GM12878 (cell line): ENCODE data around the gene SLX9. TPM values are rescaled to one million over a fixed set of nuclear protein-coding genes. Genes with fewer than 3 reads are reported as not detected.

Experiments
- CREM ChIP-seq: IDR thresholded peaks from 2 replicates; pipeline ENCODE4 v1.6.1; 2014; ENCODE audit warnings: antibody characterized with exemption, low read depth
- CTCF ChIP-seq, 3 experiments: IDR thresholded peaks in 2 of 3; conservative IDR thresholded peaks in 1 of 3; 2 replicates each; pipeline ENCODE4 v1.5.1; 2011; ENCODE audit warnings: low read depth in 3 of 3, low read length in 3 of 3, mild to moderate bottlenecking in 3 of 3, control low read depth in 2 of 3, moderate library complexity in 2 of 3, inconsistent platforms in 1 of 3, mixed read lengths in 1 of 3; ENCODE audit not compliant: control insufficient read depth in 2 of 3, insufficient read depth in 1 of 3; ENCODE audit errors: extremely low read depth in 1 of 3
- E2F8 ChIP-seq: fragments of 450-650 bp; IDR thresholded peaks from 2 replicates; pipeline ENCODE4 v1.6.1; 2018; ENCODE audit warnings: mild to moderate bottlenecking, low read depth, moderate library complexity; ENCODE audit not compliant: partially characterized antibody
- IRF5 ChIP-seq: fragments of 450-650 bp; IDR thresholded peaks from 2 replicates; pipeline ENCODE4 v1.6.1; 2017; ENCODE audit warnings: borderline replicate concordance
- MXI1 ChIP-seq: fragments of 150-350 bp; IDR thresholded peaks from 2 replicates; pipeline ENCODE4 v1.6.1; 2011; ENCODE audit warnings: low read depth, mild to moderate bottlenecking, inconsistent platforms, low read length, improper control_type of control experiment
- NR2C1 ChIP-seq: fragments of 450-650 bp; IDR thresholded peaks from 2 replicates; pipeline ENCODE4 v1.6.1; 2017; ENCODE audit warnings: antibody characterized with exemption, mild to moderate bottlenecking, moderate library complexity
- REST ChIP-seq: IDR thresholded peaks from 2 replicates; pipeline ENCODE4 v1.6.1; 2012; ENCODE audit warnings: mild to moderate bottlenecking, low read depth, low read length
- SMARCA5 ChIP-seq: fragments of 450-650 bp; IDR thresholded peaks from 2 replicates; pipeline ENCODE4 v1.6.1; 2017; ENCODE audit warnings: mild to moderate bottlenecking
- SRF ChIP-seq, 2 experiments: IDR thresholded peaks; 2 replicates each; pipeline ENCODE4 v1.6.1; 2011; ENCODE audit warnings: low read depth in 2 of 2, low read length in 2 of 2, mild to moderate bottlenecking in 1 of 2, moderate library complexity in 1 of 2
- ZNF217 ChIP-seq: fragments of 450-650 bp; IDR thresholded peaks from 2 replicates; pipeline ENCODE4 v1.6.1; 2017; ENCODE audit warnings: antibody characterized with exemption, mild to moderate bottlenecking
- ZNF24 ChIP-seq: fragments of 450-650 bp; IDR thresholded peaks from 2 replicates; pipeline ENCODE4 v1.6.1; 2017; ENCODE audit warnings: antibody characterized with exemption, mild to moderate bottlenecking
- ZNF687 ChIP-seq: fragments of 450-650 bp; IDR thresholded peaks from 2 replicates; pipeline ENCODE4 v1.6.1; 2017; ENCODE audit warnings: mild to moderate bottlenecking, moderate library complexity
- polyA plus RNA-seq, 11 experiments: library from polyadenylated mRNA; depleted of rRNA in 4 of 11; unstranded in 6 of 11; stranded (reverse) in 5 of 11; fragments of >200 nt; fragmentation: Nextera tagmentation in 4 of 11; fragmentation: Illumina TruSeq in 1 of 11; extraction: Ambion mirVana in 4 of 11; extraction: Trizol in 1 of 11; gene quantifications; 1 replicate in 1 of 11; 2 replicates in 10 of 11; pipeline versions ENCODE4 v1.2.1 to v1.2.3, GENCODE V29; 2011 to 2016; ENCODE audit warnings: inconsistent platforms in 2 of 11, missing spikeins in 2 of 11, low read depth in 1 of 11
- total RNA-seq, 4 experiments: library from RNA; depleted of rRNA in 3 of 4; stranded (reverse); fragments of >200 nt in 3 of 4; fragmentation: Illumina TruSeq in 1 of 4; extraction: Trizol in 1 of 4; gene quantifications; 2 replicates each; pipeline versions ENCODE4 v1.2.1 to v1.2.3, GENCODE V29; 2013 to 2021

The SLX9 gene
- total and polyA plus RNA-seq, 10 of the 15 experiments (the other 5 are each of a cell fraction or from before 2014, with no cell fraction given): 0.69 to 81.3 (median 33.9) TPM

- no peak for TF ChIP-seq E2F8
- TF ChIP-seq ZNF217: 0 out of 2 replicates have a peak, but pooled peaks have one; percentile 46
- TF ChIP-seq SRF (IDR thresholded peaks at IDR 0.05; ENCODE audit: low read depth in 2 of 2, low read length in 2 of 2): no peak
- TF ChIP-seq CREM: no peak
- TF ChIP-seq MXI1: no peak
- peak; percentile 95 for TF ChIP-seq SMARCA5
- TF ChIP-seq CTCF (IDR thresholded peaks at IDR 0.05 in 2 of 3, conservative IDR thresholded peaks at IDR 0.05 in 1 of 3; ENCODE audit: control insufficient read depth in 2 of 3, extremely low read depth in 1 of 3, insufficient read depth in 1 of 3, low read depth in 3 of 3, low read length in 3 of 3): peak; percentile 47 to 88 (median 72)
- no peak for TF ChIP-seq REST
- TF ChIP-seq ZNF687: peak; percentile 43; the same call in 1 of the 2 replicates
- TF ChIP-seq ZNF24: peak; percentile 33; the same call in 1 of the 2 replicates
- 0 out of 2 replicates have a peak, but pooled peaks have one; percentile 27 for TF ChIP-seq NR2C1
- no peak for TF ChIP-seq IRF5
Observed at GRCh38 chr21:44932408-44933181, 7.2 kb upstream of the SLX9 start (continued).
